ENCODE results near the gene REM2. TPM values are rescaled to one million over a fixed set of nuclear protein-coding genes. Genes with fewer than 3 reads are reported as not detected.

The REM2 gene
- total RNA-seq, 1 experiment from 2014 or later = 1.2 TPM

DNA sequence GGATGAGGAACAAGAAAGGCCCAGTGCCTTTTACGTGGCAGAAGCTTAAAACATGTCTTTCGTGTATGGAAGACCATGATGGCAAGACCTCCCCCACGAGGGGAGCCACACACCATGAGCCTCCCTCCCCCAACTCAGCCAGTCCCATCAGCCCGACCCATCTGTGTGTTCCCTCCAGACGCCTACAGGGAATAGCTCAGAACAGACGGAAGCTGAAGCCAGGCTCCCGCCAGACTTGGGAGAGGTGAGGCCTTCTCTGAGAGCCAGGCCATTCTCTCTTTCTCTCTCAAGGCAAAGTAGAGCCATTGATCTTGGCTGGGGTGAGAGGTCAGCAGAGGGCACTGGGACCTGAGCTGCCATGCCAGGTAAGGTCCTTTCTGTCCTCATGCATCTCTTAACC lies 9.5 kb downstream of the REM2 start:
- no peak overlapping the region for H2BK5ac ChIP-seq (ENCODE audit: insufficient read length, low read length)
- no peak overlapping the region for H3K4me2 ChIP-seq (ENCODE audit: insufficient read depth, insufficient read length, low read length)
- TF ChIP-seq, protein P1, sequence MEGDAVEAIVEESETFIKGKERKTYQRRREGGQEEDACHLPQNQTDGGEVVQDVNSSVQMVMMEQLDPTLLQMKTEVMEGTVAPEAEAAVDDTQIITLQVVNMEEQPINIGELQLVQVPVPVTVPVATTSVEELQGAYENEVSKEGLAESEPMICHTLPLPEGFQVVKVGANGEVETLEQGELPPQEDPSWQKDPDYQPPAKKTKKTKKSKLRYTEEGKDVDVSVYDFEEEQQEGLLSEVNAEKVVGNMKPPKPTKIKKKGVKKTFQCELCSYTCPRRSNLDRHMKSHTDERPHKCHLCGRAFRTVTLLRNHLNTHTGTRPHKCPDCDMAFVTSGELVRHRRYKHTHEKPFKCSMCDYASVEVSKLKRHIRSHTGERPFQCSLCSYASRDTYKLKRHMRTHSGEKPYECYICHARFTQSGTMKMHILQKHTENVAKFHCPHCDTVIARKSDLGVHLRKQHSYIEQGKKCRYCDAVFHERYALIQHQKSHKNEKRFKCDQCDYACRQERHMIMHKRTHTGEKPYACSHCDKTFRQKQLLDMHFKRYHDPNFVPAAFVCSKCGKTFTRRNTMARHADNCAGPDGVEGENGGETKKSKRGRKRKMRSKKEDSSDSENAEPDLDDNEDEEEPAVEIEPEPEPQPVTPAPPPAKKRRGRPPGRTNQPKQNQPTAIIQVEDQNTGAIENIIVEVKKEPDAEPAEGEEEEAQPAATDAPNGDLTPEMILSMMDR (conservative IDR thresholded peaks at IDR 0.05) = no peak
- H2BK12ac ChIP-seq (ENCODE audit: insufficient read length, low read depth, low read length) = no peak overlapping the region
- H2BK20ac ChIP-seq (ENCODE audit: low read depth, low read length, poor library complexity, severe bottlenecking) = no peak overlapping the region
- H4K8ac ChIP-seq (replicated peaks; ENCODE audit: insufficient read length, low read depth, low read length) = no peak overlapping the region
- H3K4me1 ChIP-seq (ENCODE audit: insufficient read depth, low read length) = no peaks in the 10 kb centered on the region
- no peak overlapping the region for H2BK120ac ChIP-seq (ENCODE audit: low read depth, low read length, poor library complexity, severe bottlenecking)
- Mint-ChIP-seq H3K27ac (no peak overlapping the region), H3K36me3 (ENCODE audit: insufficient read depth in 1 of 3, low read depth in 3 of 3) (no peaks in the 10 kb centered on the region), H3K9me3 (no peaks in the 10 kb centered on the region), H3K27me3 (ENCODE audit: low read depth) (peaks cover 32% of the 10 kb centered on the region), H3K4me1 (peaks cover 9 to 15% of the 10 kb centered on the region in 2 experiments; a peak in 3 of 4 replicates), H3K4me3 (no peak overlapping the region)
- no peak overlapping the region for H3K18ac ChIP-seq (ENCODE audit: insufficient read length, low read depth, low read length)
- H3K79me2 ChIP-seq (ENCODE audit: insufficient read depth, low read length) = no peaks in the 10 kb centered on the region
- no CpG with 5 or more reads among the region's 7 CpGs for WGBS (ENCODE audit: extremely low coverage, insufficient read length, low lambda C conversion rate)
- H2BK15ac ChIP-seq (ENCODE audit: low read depth, low read length) = no peak overlapping the region
- H3K9me3 ChIP-seq (ENCODE audit: control insufficient read depth, low read depth, low read length) = no peaks in the 10 kb centered on the region
- no peaks in the 10 kb centered on the region for H3K23me2 ChIP-seq (ENCODE audit: insufficient read length, low read depth, low read length, poor library complexity, severe bottlenecking)
- no peaks in the 10 kb centered on the region for H3K79me1 ChIP-seq (ENCODE audit: insufficient read depth, low read depth, low read length, poor library complexity, severe bottlenecking)
- no peak overlapping the region for H2AFZ ChIP-seq (ENCODE audit: low read length)
- peaks cover 3% of the 10 kb centered on the region; the same call in 1 of the 2 replicates for H3K27me3 ChIP-seq (ENCODE audit: insufficient read depth, low read length)
- H3K4ac ChIP-seq (ENCODE audit: low read depth, low read length) = no peak overlapping the region
- H2AK5ac ChIP-seq (ENCODE audit: insufficient read length, low read length) = no peak overlapping the region
- no peak overlapping the region for H3K14ac ChIP-seq (ENCODE audit: insufficient read depth, low read length)
- no peak overlapping the region for H3K23ac ChIP-seq (ENCODE audit: insufficient read length, low read depth, low read length)
- no peak overlapping the region for H4K5ac ChIP-seq (ENCODE audit: insufficient read length, low read depth, low read length)
- H3K56ac ChIP-seq (ENCODE audit: insufficient read length, low read depth, low read length) = no peak overlapping the region
- H4K20me1 ChIP-seq (ENCODE audit: control insufficient read depth, insufficient read depth, insufficient read length) = no peaks in the 10 kb centered on the region
- H3T11ph ChIP-seq (ENCODE audit: low read length) = no peak overlapping the region
- H3K9ac ChIP-seq (ENCODE audit: extremely low read depth, insufficient read length, low read length) = no peak overlapping the region
- H4K91ac ChIP-seq (ENCODE audit: insufficient read length, low read depth, low read length) = no peak overlapping the region
- DNase-seq = no peak
- H3K27ac ChIP-seq (ENCODE audit: insufficient read length, low read depth, low read length) = no peak overlapping the region
